CMK (cell line): ENCODE results near the gene MADD.
A peak's percentile ranks its signal among the peaks of the same experiment; 100 is the strongest.

ENCODE experiments used
- DNase-seq: peaks from one replicate; pipeline ENCODE4 v3.0.0-alpha.2; 2010; ENCODE audit warnings: low read depth

The MADD gene

DNA sequence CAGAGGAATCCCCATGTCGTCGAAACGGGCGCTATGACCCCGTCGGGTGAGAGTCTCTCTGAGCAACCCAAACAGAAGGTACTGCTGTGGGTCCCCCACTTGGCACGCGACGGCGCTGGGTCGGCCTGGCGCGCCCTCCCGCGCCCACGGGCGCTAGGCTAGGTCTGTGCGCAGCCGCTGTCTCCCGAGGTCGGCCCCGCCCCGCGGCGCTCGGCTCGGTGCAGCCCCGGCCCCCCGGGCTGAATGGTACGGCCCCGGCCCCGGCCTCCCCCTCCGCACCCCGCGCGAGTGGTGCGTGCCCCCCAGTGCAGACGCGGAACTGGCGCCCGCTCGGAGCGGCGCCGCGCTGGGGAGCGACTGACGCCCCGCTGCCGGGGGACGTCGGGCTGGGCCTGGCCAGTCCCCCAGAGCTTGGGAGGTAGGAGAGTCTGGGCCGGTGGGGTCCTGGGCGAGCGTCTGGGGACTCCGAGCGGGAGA is at the start of gene MADD:
TSS of gene MADD (plus strand) at position 305 of the 477 bp plus-strand sequence.
- peak; percentile 76 for DNase-seq

DNA sequence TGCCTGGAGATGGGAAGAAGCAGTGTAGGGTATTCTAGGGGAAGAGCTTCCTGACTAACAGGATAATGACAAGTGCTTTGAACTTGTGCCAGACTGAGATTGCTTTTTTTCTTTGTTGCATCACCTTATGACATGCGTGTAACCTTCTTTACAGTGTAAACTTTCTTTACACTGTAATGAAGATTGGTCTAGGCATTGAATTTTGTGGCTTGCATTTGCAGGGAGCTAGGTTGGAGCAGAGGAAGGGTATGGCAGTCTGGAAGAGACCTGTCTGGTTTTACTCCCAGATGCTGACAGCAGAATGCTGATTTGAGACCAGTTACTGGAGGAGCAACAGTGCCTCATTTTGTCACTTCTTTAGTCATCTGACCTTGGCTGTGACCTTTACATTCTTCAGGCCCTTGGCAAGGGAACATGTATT is 49.5 kb upstream of the MADD start:
- no peak for DNase-seq

DNA sequence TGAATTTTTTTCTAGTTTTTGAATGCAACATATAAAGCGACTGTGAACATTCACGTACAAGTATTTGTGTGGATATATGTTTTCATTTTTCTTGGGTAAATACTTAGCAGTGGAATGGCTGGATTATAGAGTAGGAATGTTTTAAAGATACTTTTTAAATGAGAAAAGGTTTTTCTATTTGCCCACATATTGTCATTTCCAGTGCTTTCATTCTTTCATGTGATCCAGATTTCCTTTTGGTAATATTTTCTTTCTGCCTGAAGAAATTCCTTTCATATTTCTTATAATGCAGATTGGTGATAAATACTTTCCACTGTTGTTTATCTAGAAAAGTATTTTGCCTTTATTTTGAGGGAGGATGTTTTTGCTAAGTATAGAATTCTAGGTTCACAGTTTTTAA is 47.2 kb upstream of the MADD start:
- DNase-seq: no peak

DNA sequence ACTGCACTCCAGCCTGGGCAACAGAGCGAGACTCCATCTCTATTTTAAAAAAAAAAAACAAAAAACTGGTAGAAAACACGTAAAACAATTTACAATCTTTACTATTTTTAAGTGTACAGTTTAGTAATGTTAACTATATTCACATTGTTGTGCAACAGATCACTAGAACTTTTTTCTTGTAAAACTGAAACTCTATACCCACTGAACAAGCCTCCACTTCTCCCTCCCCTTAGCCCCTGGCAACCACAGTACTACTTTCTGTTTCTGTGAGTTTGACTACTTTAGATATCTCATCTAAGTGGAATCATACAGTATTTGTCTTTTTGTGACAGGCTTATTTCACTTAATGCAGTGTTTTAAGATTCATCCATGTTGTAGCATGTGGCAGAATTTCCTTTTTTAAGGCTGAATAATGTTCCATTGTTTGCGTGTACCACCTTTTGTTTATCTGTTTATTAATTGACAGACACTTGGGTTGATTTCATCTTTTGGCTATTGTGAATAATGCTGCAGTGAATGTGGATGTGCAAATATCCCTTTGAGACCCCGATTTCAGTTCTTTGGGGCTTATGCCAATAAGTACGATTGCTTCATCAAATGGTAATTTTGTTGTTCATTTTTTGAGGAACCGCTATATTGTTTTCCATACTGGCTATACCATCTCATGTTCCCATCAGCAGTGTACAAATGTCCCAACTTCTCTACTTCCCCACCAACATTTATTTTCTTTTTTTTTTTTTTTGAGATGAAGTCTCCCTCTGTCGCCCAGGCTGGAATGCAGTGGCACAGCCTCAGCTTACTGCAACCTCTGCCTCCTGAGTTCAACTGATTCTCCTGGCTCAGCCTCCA is 44.2 kb upstream of the MADD start:
- DNase-seq: no peak

DNA sequence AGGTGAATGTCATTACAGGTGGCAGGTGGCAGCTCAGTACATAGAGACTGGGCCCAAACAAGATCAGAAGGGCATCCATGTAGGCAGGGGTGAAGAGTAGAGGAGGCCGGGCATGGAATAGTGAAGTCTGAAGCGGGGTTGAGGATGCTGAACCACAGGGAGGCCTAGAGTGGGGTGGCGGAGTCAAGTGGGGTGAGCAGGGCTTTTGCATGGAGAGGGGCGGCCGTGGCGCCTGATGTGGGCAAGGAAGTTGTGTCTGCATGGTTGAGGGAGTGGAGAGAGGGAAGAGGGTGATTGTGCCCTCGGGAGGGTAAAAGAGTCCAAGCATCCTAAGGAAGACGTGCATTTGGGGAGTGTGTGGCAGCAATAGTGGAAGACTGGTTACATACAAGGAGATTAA is 40.8 kb upstream of the MADD start:
- no peak for DNase-seq

DNA sequence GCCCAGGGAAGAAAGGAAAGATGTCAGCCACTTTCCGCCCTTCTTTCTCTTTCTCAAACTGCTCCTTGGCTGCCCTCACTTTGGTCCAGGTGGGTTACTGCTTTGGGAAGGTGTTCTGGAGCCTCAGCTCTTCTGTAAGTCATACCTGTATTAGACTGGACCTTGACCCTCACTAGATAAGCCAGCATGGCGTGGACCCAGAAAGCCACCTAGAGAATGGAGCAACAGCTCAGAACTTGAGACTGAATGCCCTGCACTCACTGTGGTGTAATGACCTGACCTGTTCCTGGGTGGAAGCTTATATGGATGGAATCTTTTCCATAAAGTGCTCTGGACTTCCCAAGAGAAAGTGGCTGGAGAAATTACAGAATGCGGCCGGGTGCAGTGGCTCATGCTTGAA is 36.9 kb upstream of the MADD start:
- DNase-seq: no peak

DNA sequence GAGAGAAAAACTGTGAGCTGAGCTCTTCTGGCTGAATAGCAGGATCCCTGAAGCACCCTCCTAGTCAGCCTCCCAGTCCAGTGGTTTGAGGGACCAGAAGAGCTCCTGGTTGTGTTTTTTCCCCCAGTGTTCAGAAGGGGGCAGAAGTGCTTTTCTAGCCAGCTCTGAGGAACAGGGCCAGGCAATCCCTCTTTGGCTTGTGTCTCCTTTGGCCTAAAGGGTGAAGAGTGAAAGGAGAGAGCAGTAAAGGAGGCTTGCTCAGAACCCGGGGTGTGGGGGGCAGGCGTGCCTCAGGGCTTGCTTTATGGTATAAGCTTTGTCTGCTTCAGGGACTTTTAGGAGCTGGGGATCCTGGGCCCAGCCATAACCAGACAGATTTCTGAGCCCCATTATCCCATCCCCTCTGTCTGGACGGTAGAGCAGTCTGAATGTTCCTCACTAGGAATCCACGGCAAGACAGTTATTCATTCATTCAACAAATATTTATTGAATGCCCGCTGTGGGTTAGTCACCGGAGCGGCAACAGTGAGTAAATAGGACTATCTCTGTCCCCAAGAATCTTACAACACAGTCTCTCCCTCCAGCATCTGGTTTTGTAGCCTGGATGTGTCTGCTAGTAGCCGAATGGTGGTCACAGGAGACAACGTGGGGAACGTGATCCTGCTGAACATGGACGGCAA is 35.8 kb upstream of the MADD start:
- DNase-seq: no peak

DNA sequence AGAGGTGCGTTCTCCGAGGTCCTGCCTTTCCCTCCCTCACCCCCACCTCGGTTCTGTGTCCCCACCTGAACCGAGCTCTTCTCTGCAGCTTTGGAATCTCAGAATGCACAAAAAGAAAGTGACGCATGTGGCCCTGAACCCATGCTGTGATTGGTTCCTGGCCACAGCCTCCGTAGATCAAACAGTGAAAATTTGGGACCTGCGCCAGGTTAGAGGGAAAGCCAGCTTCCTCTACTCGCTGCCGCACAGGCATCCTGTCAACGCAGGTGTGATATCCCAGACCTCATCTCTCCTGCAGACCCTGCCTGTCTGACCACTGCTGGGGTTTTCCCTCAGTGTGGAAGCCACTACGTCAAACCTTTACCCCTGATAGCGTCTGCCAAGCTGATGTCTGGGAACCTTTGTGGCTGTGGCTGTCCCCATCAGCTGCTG is 35.2 kb upstream of the MADD start:
- no peak for DNase-seq

DNA sequence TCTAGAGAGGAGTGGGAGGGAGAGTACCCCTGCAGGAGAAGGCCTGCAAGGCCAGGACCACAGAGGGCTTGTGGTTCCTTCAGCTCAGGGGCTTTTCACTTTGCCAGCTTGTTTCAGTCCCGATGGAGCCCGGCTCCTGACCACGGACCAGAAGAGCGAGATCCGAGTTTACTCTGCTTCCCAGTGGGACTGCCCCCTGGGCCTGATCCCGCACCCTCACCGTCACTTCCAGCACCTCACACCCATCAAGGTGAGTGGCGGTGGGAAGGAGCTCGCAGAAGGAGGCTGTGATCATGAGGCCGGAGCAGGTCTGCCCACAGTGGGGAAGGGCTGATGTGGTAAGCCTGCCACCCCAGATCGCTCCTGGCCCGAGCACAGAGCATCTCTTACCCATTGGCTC is 34.8 kb upstream of the MADD start:
- no peak for DNase-seq

DNA sequence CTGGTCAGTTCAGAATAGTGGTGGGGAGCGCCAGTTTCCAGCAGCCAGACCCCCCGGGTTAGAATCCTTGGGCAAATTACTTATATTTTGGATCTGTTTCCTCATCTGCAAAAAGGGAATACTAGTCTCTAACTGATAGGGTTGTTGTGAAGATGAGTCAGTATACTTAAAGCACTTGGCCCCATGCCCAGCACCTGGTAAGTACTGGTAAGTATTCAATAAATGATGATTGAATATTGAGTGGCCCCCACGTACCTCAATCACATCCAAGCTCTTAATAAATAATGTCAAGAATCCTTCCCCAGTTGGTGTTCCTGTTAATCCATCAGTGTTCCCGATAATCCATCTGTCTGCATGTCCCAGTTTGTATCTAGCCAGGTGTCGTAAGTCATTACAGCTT is 33.5 kb upstream of the MADD start:
- no peak for DNase-seq

DNA sequence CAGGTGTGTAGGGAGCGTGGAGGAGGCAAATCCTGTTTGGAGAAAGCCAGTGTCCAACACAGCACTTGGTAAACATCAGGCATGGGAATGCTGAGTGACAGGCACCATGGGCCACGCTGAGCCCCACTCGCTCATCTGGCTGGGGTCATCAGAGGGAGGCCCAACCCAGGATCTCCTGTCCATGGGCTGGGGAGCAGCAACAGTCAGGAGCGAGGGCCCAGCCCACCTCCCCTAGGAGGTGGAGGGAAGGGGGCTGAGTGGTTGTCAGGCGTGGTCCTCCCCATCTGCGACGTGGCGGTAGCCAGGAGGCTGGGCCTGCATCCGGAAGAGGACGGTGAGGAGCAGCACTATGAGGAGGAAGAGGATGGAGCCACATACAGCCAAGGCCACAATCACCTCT is 30.1 kb upstream of the MADD start:
- DNase-seq: no peak

DNA sequence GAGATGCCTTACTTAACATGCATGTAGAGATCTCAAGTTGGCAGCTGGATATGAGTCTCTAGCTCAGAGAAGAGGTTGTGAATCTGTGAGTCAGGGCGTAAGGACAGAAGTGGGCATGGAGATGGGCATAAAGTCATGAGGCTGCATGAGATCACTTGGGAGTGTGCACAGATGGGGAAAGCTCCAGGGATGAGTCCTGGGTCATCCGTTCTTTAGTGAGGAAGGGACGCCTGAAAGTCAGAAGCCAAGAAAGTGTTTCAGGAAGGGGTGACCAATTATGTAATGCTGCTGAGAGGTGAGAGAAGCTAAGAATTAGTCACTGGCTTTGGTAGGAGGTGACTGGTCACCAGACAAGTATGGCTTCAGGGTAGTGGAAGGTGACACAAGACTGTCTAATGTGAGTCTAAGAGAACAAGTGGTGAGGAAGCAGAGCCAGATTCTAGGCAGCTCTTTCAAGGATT is 28.1 kb upstream of the MADD start:
- no peak for DNase-seq

DNA sequence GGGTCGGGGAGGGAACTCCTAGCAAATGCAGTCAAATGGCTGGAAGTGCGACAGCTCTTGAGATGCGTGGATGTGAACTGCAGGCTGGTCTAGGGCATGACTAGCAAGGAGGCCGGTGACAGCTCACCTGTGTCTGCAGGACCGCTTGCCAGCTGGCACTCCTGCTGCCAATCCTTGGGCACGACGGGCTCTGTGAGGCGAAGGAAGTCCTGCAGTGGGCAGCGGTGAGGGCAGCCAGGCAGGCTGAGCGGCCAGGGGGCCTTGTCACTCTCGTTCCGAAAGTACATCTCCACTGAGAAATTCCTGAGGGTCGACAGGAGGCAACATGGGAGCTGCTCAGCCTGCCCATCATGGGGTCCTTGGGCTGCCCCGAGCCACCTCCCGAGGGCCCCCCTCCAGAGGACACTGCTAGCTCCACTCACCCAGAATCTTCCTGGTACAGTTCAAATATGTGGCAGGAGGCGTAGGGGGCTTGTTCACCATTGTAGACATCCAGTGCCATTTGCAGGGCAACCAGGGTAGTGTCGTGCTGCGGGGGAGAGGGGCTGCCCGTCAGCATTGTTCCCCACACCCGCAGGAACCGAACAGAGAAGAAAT is 27.2 kb upstream of the MADD start:
- no peak for DNase-seq

DNA sequence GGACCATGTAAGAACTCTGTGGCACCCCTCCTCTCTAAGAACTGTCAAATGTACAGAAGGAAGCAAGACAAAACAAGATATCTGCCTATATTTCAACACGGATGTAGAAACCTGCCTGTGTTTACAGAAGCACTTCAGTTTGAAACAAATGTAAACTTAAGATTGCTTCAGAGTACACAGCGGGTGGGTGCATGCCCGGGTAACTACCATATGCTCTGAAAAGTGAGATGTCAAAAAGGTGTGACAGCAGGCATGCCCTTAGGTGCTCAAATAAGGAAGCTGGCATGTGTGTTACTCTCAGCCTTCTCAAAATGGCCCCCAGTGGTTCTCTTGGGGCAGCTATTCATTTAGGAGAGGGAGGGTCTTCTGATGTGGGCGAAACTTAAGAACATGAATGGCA is 26.5 kb upstream of the MADD start:
- no peak for DNase-seq

DNA sequence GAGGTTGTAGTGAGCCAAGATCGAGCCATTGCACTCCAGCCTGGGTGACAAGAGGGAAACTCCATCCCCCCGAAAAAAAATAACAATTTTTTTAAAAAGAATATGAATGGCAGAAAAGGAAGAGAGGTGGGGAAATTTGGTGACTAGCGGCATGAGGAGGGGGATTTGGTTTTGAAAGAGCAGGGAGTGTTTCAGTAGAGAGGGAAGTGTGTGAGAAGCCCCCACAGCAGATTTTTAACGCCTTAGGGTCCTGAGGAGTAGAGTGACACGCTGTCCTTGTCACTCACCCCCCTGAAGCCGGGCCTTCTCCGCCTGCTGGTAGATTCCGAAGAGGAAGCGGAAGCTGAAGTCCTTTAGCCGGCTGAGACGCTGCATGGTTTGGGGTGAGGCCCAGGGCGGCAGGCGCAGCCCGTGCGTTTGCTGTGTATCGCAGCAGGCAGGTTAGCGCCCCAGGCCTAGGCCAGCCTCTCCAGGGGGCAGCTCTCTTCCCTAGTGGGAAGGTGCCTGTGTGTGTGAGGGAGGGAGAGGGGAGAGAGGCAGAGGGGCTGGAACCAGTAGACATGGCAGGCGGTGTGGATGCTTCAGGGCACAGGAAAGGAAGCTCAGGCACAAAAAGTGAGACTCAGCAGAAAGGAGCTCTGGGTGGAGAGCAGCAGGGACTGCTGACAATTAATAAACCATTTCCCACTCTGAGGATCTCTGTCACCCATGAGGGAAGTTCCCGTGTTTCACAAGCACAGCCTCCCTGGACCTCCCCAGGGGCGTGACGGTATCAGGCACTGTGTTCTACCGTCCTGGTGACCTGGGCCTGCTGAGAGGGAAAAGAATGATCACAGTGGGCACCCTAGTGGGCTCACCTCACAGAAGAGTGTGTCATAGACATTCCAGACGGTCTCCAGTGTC is 25.2 kb upstream of the MADD start:
- DNase-seq: no peak

DNA sequence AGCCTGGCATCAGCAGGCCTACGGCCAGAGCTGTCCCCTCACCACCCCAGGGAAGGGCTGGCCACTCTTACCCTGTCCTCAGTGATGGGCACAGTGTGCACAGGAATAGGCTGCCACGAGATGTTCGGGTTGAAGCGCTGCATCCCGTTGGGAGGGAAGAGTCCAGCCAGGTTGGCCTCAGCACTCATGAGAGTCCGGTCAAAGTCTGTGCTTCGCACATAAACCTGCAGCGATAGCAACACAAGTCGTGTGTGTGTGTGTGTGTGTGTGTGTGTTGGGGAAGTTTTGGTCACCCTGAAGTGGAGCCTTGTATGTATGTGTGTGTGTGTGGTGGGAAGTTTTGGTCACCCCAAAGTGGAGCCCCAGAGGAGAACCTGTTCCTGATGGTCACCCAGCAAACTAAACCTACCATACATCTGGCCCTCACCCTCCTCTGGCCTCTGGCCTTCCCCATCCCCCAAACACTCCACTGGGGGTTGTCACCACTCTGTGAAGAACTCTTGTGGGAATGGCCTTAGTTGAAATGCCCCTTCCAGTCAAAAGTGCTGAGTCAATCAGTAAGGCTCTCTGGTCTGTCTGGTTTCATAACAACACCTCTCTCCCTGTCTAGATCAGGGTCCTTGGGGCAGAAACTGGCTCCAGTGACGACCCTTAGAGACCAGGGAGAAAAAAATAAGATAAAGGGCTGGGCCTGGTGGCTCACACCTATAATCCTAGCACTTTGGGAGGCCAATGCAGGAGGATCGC is 24.1 kb upstream of the MADD start:
- no peak for DNase-seq

DNA sequence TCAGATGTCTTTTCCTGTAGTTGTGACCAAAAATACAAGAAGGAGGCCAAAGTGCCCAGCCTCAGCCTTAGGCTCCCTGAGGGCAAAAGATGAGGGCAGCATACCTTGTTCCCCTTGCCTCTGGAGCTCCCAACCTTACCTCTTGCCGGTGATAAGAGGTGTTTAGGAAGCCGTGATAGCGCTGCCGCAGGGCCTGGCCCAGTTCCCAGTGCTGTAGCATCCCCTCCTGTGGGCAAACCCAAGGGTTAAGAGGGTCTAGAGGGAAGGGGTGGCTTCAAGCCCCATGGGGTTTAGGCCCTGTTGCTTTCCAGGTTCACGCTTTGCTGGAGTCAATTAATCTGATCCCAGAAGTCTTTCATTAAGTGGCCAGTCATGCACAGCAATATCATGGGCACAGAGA is 22.4 kb upstream of the MADD start:
- DNase-seq: no peak

DNA sequence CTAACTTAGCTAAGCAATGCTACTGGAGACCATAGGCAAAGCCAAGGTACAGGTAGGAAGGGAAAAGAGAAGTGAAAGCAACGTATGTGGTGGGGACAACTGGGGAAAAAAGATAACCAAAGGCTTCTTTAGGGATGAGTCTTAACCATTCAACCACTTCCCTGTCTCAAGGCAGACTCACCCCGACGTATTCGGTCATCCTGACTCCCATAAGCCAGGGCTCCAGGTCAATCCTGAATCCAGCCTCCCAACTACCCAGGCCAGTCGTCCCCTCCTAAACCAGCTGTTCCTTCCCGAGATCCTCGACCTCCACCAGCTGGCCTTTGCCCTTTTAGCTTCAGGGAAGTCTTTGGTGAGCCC is 21.6 kb upstream of the MADD start:
- no peak for DNase-seq

DNA sequence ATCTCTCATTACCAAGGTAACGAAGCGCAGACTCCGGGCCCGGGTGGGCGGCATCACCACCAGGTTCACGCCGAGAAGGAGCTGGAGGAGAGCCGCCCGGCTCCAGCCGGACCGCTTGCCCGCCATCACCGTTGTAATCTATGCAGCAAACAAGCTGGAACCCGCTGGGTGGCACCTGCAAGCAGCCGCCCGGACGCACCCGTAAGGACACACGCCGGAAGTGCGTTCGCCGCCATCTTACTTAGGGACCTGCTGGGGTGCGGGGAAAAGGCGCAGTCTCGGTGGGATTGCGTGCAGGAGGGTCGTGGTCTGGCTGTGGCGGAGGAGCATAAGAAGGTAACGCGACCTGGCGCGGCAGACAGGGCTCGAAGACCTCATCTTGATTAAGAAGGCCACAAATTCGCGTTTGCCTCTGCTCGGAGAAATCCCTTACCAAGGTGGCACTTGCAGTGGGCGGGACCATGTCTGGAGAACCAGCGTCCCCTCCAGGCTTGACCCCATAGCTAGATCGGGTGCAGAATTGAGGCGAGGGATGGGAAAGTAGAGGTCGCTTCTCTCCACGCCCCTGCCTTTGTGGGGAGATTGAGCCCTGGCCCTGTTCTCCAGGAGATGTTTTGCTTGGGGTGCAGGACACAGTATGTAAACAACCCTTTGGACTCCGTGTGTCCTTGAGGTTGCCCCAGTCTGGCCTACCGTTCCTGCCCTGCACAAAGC is 21.1 kb upstream of the MADD start, which contains the start of gene ACP2:
TSS of gene ACP2 (minus strand) at position 151 of the 714 bp plus-strand sequence. CDS start at position 126, 25 bp downstream.
- DNase-seq: peak; percentile 67

DNA sequence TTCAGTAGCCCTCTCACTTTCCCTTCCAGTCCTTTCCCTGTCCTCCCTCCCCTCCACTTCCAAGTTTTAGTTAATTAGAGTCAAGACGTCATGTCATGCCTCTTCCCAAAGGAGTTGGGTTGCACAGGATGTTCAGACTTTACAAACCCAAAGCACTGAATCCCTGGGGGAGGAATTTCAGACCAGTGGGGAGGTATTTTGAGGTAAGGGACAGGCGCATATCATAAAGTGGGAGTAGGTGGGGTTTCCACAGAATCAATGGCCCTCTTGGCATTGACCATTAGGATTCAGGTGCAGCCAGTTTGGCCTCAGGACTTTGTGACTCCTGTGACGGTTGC is 20.6 kb upstream of the MADD start:
- DNase-seq: no peak

DNA sequence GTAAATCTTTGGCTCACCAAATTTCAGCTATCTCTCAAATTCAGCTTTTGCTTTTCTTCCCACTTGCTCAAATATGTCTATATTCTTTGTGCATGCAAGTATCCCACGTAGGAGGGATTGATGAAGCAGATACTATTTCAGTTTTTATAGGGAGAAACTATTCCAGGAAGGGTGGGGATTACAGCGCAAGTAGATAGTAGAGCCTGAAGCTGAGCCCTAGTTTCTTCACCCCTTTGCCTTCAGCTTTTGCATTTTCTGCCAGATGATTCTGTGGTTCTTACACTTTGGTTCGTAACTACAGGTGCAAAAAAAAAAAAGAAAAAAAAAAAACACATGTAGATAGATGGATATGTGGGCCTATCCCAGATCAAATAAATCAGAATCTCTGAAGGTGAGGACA is 18.2 kb upstream of the MADD start:
- DNase-seq: no peak
